Sigmoid colon (tissue), 7 donors: ENCODE measurements around the gene ELAVL4. TPM values are rescaled to one million over a fixed set of nuclear protein-coding genes. Genes with fewer than 3 reads are reported as not detected.

Source experiments
- DNase-seq: peaks from one replicate; pipeline ENCODE4 v3.0.0-alpha.2; 2019
- H3K27ac ChIP-seq, 4 donors: fragments of 200-600 bp; sonication (generic); one replicate each; pipeline ENCODE4 v1.5.1; 2016 to 2019; ENCODE audit warnings: mild to moderate bottlenecking in 1 of 4
- H3K27me3 ChIP-seq, 3 donors: fragments of 200-600 bp; sonication (generic); one replicate each; pipeline ENCODE4 v1.5.1; 2019; ENCODE audit warnings: mild to moderate bottlenecking in 1 of 3
- H3K36me3 ChIP-seq, 4 donors: fragments of 200-600 bp; sonication (generic); one replicate each; pipeline ENCODE4 v1.5.1; 2016 to 2019
- H3K4me1 ChIP-seq, 4 donors: fragments of 200-600 bp; sonication (generic); one replicate each; pipeline ENCODE4 v1.5.1; 2017 to 2019
- H3K4me3 ChIP-seq, 4 donors: fragments of 200-600 bp; sonication (generic); one replicate each; pipeline ENCODE4 v1.5.1; 2017 to 2019; ENCODE audit warnings: mild to moderate bottlenecking in 2 of 4, moderate library complexity in 1 of 4
- H3K9me3 ChIP-seq, 4 donors: fragments of 200-600 bp in 3 of 4; sonication (generic) in 3 of 4; one replicate each; pipeline versions ENCODE4 v1.5.1 to v1.6.1; 2013 to 2019
- EP300 ChIP-seq, 4 donors: sonication (generic); formaldehyde crosslinking; IDR thresholded peaks; one replicate each; pipeline ENCODE4 v1.6.1; 2017; ENCODE audit warnings: antibody characterized with exemption in 4 of 4
- POLR2A ChIP-seq, 2 donors: fragments of 450-650 bp; IDR thresholded peaks; one replicate each; pipeline ENCODE4 v1.6.1; 2016; ENCODE audit warnings: antibody characterized with exemption in 2 of 2, mild to moderate bottlenecking in 2 of 2, moderate library complexity in 2 of 2
- POLR2AphosphoS5 ChIP-seq, 4 donors: sonication (generic); formaldehyde crosslinking; IDR thresholded peaks; one replicate each; pipeline ENCODE4 v1.6.1; 2017; ENCODE audit warnings: antibody characterized with exemption in 4 of 4
- WGBS, 2 donors: extraction: QIAGEN DNeasy Blood & Tissue Kit; methylation state at CpG; one replicate each; pipeline ENCODE4 v1.1.7; 2013; 5-methylcytosine and 5-hydroxymethylcytosine counted together
- intact Hi-C: fragments of 100-400 bp; cut with DNase I; formaldehyde crosslinking; loops from one replicate; pipeline ENCODE4 v1.15.1; 2023
- polyA plus RNA-seq, 3 donors: library from polyadenylated mRNA; stranded (reverse); fragments of 200-250 nt; gene quantifications; one replicate each; pipeline ENCODE4 v1.2.3, GENCODE V29; 2013
- total RNA-seq, 4 donors: library from RNA; depleted of rRNA; stranded (reverse); fragments of >200 nt; gene quantifications; one replicate each; pipeline ENCODE4 v1.1.0, GENCODE V29; 2016
- TF ChIP-seq, protein P1 (sequence below), 4 experiments: fragments of 450-650 bp in 3 of 4; fragments of 200-600 bp in 1 of 4; IDR thresholded peaks; one replicate each; pipeline ENCODE4 v1.5.1; 2016 to 2019; ENCODE audit warnings: antibody characterized with exemption in 4 of 4, mild to moderate bottlenecking in 3 of 4, moderate library complexity in 2 of 4
- donor health status: healthy with polysubstance abuse.
- donor health status: Bipolar disorder and iron deficiency.
- donor health status: healthy.

Gene ELAVL4
- total and polyA plus RNA-seq, 7 donors = 0.23 to 11.8 (median 2.9) TPM; not detected in 1

- no peak for DNase-seq
- Histone ChIP-seq H3K27me3 (peaks cover 0 to 3% (median 0%) of the 10 kb centered on the region in 3 donors), H3K4me1 (no peaks in the 10 kb centered on the region), H3K4me3 (no peak overlapping the region), H3K9me3 (no peaks in the 10 kb centered on the region), H3K27ac (no peak overlapping the region), H3K36me3 (no peaks in the 10 kb centered on the region)
- TF ChIP-seq, protein P1, sequence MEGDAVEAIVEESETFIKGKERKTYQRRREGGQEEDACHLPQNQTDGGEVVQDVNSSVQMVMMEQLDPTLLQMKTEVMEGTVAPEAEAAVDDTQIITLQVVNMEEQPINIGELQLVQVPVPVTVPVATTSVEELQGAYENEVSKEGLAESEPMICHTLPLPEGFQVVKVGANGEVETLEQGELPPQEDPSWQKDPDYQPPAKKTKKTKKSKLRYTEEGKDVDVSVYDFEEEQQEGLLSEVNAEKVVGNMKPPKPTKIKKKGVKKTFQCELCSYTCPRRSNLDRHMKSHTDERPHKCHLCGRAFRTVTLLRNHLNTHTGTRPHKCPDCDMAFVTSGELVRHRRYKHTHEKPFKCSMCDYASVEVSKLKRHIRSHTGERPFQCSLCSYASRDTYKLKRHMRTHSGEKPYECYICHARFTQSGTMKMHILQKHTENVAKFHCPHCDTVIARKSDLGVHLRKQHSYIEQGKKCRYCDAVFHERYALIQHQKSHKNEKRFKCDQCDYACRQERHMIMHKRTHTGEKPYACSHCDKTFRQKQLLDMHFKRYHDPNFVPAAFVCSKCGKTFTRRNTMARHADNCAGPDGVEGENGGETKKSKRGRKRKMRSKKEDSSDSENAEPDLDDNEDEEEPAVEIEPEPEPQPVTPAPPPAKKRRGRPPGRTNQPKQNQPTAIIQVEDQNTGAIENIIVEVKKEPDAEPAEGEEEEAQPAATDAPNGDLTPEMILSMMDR (IDR thresholded peaks at IDR 0.05) = no peak
- TF ChIP-seq POLR2AphosphoS5 (IDR thresholded peaks at IDR 0.05) = no peak
- TF ChIP-seq EP300 (IDR thresholded peaks at IDR 0.05) = no peak
- TF ChIP-seq POLR2A (IDR thresholded peaks at IDR 0.05) = no peak
- intact Hi-C loops = no loop called here
- 37 to 63% methylated on average over 7 of the region's 7 CpGs for WGBS, 2 donors
Measured at GRCh38 chr1:50175719-50176639, 67.3 kb downstream of the ELAVL4 start.

- no peak for TF ChIP-seq POLR2A (IDR thresholded peaks at IDR 0.05)
- no peak overlapping the region for H3K27ac ChIP-seq
- no peak for DNase-seq
- H3K27me3 ChIP-seq = peaks cover 0 to 4% (median 0%) of the 10 kb centered on the region in 3 donors
- H3K36me3 ChIP-seq = no peaks in the 10 kb centered on the region
- H3K4me1 ChIP-seq = no peaks in the 10 kb centered on the region
- H3K4me3 ChIP-seq = no peak overlapping the region
- no peaks in the 10 kb centered on the region for H3K9me3 ChIP-seq
- WGBS, 2 donors = 80 to 84% methylated on average over 6 of the region's 6 CpGs
- intact Hi-C loops = no loop called here
Measured at GRCh38 chr1:50177994-50178393, 69.3 kb downstream of the ELAVL4 start.

DNA sequence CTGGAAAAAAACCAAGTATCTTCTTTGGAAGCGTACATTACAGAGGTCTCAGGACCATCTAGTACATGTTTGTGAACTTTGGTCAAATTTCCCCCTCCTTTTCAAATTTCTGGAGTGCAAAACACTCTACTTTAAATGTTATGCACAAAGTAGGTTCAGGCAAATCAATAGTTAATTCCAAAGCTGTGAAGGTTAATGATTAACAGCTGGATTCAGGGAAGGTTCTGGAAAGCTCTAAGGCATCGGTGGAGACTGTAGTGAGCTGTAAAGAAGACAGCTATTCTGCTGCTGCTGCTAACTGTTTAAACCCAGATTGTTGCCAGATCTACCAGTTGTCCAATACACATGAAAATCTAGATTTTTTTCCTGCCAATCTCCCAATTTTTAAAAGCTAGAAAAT lies 70.9 kb downstream of the ELAVL4 start:
- H3K27ac ChIP-seq = no peak overlapping the region
- no peak for DNase-seq
- peaks cover 0 to 7% (median 0%) of the 10 kb centered on the region in 3 donors for H3K27me3 ChIP-seq
- no peaks in the 10 kb centered on the region for H3K4me1 ChIP-seq
- no peak overlapping the region for H3K4me3 ChIP-seq
- intact Hi-C loops = no loop called here
- 21 to 51% methylated on average over 2 of the region's 2 CpGs for WGBS, 2 donors
- TF ChIP-seq POLR2AphosphoS5 (IDR thresholded peaks at IDR 0.05) = no peak
- TF ChIP-seq EP300 (IDR thresholded peaks at IDR 0.05) = no peak
- TF ChIP-seq, protein P1 (IDR thresholded peaks at IDR 0.05) = no peak
- TF ChIP-seq POLR2A (IDR thresholded peaks at IDR 0.05) = no peak
- H3K36me3 ChIP-seq = no peaks in the 10 kb centered on the region
- H3K9me3 ChIP-seq = no peaks in the 10 kb centered on the region

GRCh38 chr1:50180367-50180766 lies 71.6 kb downstream of the ELAVL4 start:
- TF ChIP-seq POLR2AphosphoS5 (IDR thresholded peaks at IDR 0.05) (no peak), POLR2A (IDR thresholded peaks at IDR 0.05) (no peak), EP300 (IDR thresholded peaks at IDR 0.05) (no peak)
- TF ChIP-seq, protein P1 (IDR thresholded peaks at IDR 0.05) = no peak
- intact Hi-C loops = no loop called here
- peaks cover 0 to 7% (median 0%) of the 10 kb centered on the region in 3 donors for H3K27me3 ChIP-seq
- H3K27ac ChIP-seq = no peak overlapping the region
- no peaks in the 10 kb centered on the region for H3K9me3 ChIP-seq
- no peak overlapping the region for H3K4me3 ChIP-seq
- DNase-seq = no peak
- H3K36me3 ChIP-seq = no peaks in the 10 kb centered on the region
- H3K4me1 ChIP-seq = no peaks in the 10 kb centered on the region
- WGBS, 2 donors = 54 to 82% methylated on average over 1 of the region's 1 CpG

GRCh38 chr1:50181027-50181663 lies 72.4 kb downstream of the ELAVL4 start:
- no peaks in the 10 kb centered on the region for H3K36me3 ChIP-seq
- 28 to 56% methylated on average over 3 of the region's 3 CpGs for WGBS, 2 donors
- H3K27me3 ChIP-seq = peaks cover 0 to 7% (median 0%) of the 10 kb centered on the region in 3 donors
- no peak overlapping the region for H3K27ac ChIP-seq
- H3K9me3 ChIP-seq = no peaks in the 10 kb centered on the region
- intact Hi-C loops = no loop called here
- TF ChIP-seq EP300 (IDR thresholded peaks at IDR 0.05) = no peak
- no peak for TF ChIP-seq POLR2A (IDR thresholded peaks at IDR 0.05)
- TF ChIP-seq, protein P1 (IDR thresholded peaks at IDR 0.05) = no peak
- no peak for TF ChIP-seq POLR2AphosphoS5 (IDR thresholded peaks at IDR 0.05)
- H3K4me1 ChIP-seq = no peaks in the 10 kb centered on the region
- H3K4me3 ChIP-seq = no peak overlapping the region
- no peak for DNase-seq
